Thoracic aorta (tissue), 2 donors: ENCODE data around the gene ANKRD13C. TPM values are rescaled to one million over a fixed set of nuclear protein-coding genes. Genes with fewer than 3 reads are reported as not detected.
"Not testable (repeated sequence)": the region's sequence is repeated elsewhere in the genome, so short reads cannot be mapped to it uniquely, and the experiment has no call there.

Source experiments
- ATAC-seq: fragments of 150-250 bp; one replicate; pipeline ENCODE4 v1.8.0; 2017; ENCODE audit warnings: low read depth; ENCODE audit not compliant: insufficient number of reproducible peaks, low FRiP score
- DNase-seq: peaks from one replicate; pipeline ENCODE4 v3.0.0-alpha.2; 2020; ENCODE audit warnings: low spot score
- H3K27ac ChIP-seq, 2 donors: fragments of 200-600 bp; sonication (generic); 1 replicate in 1 of 2; 2 replicates in 1 of 2; pipeline ENCODE4 v1.5.1; 2016; ENCODE audit warnings: mild to moderate bottlenecking in 2 of 2, moderate library complexity in 2 of 2
- H3K27me3 ChIP-seq: fragments of 200-600 bp; sonication (generic); replicated peaks from 2 replicates; pipeline ENCODE4 v1.6.0; 2016; ENCODE audit warnings: mild to moderate bottlenecking; ENCODE audit not compliant: insufficient read depth
- H3K36me3 ChIP-seq: fragments of 200-600 bp; sonication (generic); one replicate; pipeline ENCODE4 v1.5.1; 2016
- H3K4me1 ChIP-seq, 2 donors: fragments of 200-600 bp; sonication (generic); 1 replicate in 1 of 2; 2 replicates in 1 of 2; pipeline versions ENCODE4 v1.5.1 to v1.6.0; 2016; ENCODE audit warnings: low read depth in 2 of 2, mild to moderate bottlenecking in 1 of 2; ENCODE audit not compliant: control insufficient read depth in 1 of 2
- H3K4me3 ChIP-seq: fragments of 200-600 bp; sonication (generic); 2 replicates; pipeline ENCODE4 v1.5.1; 2016; ENCODE audit warnings: mild to moderate bottlenecking
- H3K9me3 ChIP-seq: fragments of 200-600 bp; sonication (generic); 2 replicates; pipeline ENCODE4 v1.5.1; 2016
- CTCF ChIP-seq: fragments of 200-600 bp; sonication (generic); IDR thresholded peaks from one replicate; pipeline ENCODE4 v1.5.1; 2019; ENCODE audit warnings: antibody characterized with exemption
- total RNA-seq, 2 donors: library from RNA; depleted of rRNA; stranded (reverse); fragments of >200 nt; gene quantifications; one replicate each; pipeline versions ENCODE4 v1.1.0 to v1.2.3, GENCODE V29; 2016

ANKRD13C gene
- total RNA-seq, 2 donors from 2014 or later: 19.6 to 34.4 TPM

GRCh38 chr1:70384542-70384941 is 30.0 kb upstream of the ANKRD13C start:
- DNase-seq (no peak), ATAC-seq (no peak)
- H3K9me3 ChIP-seq: no peaks in the 10 kb centered on the region
- H3K36me3 ChIP-seq: no peaks in the 10 kb centered on the region
- no peak overlapping the region for H3K4me3 ChIP-seq
- no peak overlapping the region for H3K27ac ChIP-seq
- TF ChIP-seq CTCF: no peak
- no peaks in the 10 kb centered on the region for H3K27me3 ChIP-seq
- H3K4me1 ChIP-seq: no peaks in the 10 kb centered on the region

GRCh38 chr1:70383483-70383882 is 29.0 kb upstream of the ANKRD13C start:
- no peaks in the 10 kb centered on the region for H3K27me3 ChIP-seq
- no peak overlapping the region for H3K4me3 ChIP-seq
- TF ChIP-seq CTCF: no peak
- no peaks in the 10 kb centered on the region for H3K36me3 ChIP-seq
- H3K27ac ChIP-seq: no peak overlapping the region
- H3K9me3 ChIP-seq: no peaks in the 10 kb centered on the region
- no peaks in the 10 kb centered on the region for H3K4me1 ChIP-seq
- no peak for DNase-seq
- ATAC-seq: no peak

GRCh38 chr1:70382682-70383081 is 28.2 kb upstream of the ANKRD13C start:
- DNase-seq: no peak
- Histone ChIP-seq H3K4me3 (no peak overlapping the region), H3K36me3 (no peaks in the 10 kb centered on the region), H3K27ac (no peak overlapping the region), H3K9me3 (no peaks in the 10 kb centered on the region), H3K4me1 (no peaks in the 10 kb centered on the region), H3K27me3 (no peaks in the 10 kb centered on the region)
- ATAC-seq: no peak
- no peak for TF ChIP-seq CTCF

- Histone ChIP-seq H3K27ac (no peak overlapping the region), H3K36me3 (no peaks in the 10 kb centered on the region), H3K9me3 (no peaks in the 10 kb centered on the region), H3K27me3 (no peaks in the 10 kb centered on the region), H3K4me1 (no peaks in the 10 kb centered on the region), H3K4me3 (no peak overlapping the region)
- no peak for DNase-seq
- TF ChIP-seq CTCF: no peak
- ATAC-seq: no peak
Observed at GRCh38 chr1:70376196-70376595, 21.7 kb upstream of the ANKRD13C start.

- not testable (repeated sequence) for H3K36me3 ChIP-seq, H3K27me3 ChIP-seq, H3K4me3 ChIP-seq, H3K4me1 ChIP-seq, ATAC-seq, DNase-seq, H3K27ac ChIP-seq, H3K9me3 ChIP-seq
Observed at GRCh38 chr1:70373580-70373979, 19.1 kb upstream of the ANKRD13C start.

- no peak for TF ChIP-seq CTCF
- no peaks in the 10 kb centered on the region for H3K27me3 ChIP-seq
- no peak overlapping the region for H3K27ac ChIP-seq
- DNase-seq (no peak), ATAC-seq (no peak)
- H3K4me3 ChIP-seq: no peak overlapping the region
- no peaks in the 10 kb centered on the region for H3K4me1 ChIP-seq
- H3K9me3 ChIP-seq: no peaks in the 10 kb centered on the region
- no peaks in the 10 kb centered on the region for H3K36me3 ChIP-seq
Observed at GRCh38 chr1:70372426-70372825, 17.9 kb upstream of the ANKRD13C start.

- not testable (repeated sequence) for DNase-seq, H3K4me3 ChIP-seq, ATAC-seq, H3K9me3 ChIP-seq, H3K4me1 ChIP-seq, H3K27me3 ChIP-seq, H3K27ac ChIP-seq, H3K36me3 ChIP-seq
Observed at GRCh38 chr1:70371586-70371985, 17.1 kb upstream of the ANKRD13C start.

- not testable (repeated sequence) for H3K4me3 ChIP-seq, DNase-seq, H3K27me3 ChIP-seq, ATAC-seq, H3K27ac ChIP-seq, H3K4me1 ChIP-seq, H3K9me3 ChIP-seq, H3K36me3 ChIP-seq
Observed at GRCh38 chr1:70367397-70367796, 12.9 kb upstream of the ANKRD13C start.
